ENCODE measurements around the gene CR1L.
"Not testable (repeated sequence)": the region's sequence is repeated elsewhere in the genome, so short reads cannot be mapped to it uniquely, and the experiment has no call there.

CR1L gene

DNA sequence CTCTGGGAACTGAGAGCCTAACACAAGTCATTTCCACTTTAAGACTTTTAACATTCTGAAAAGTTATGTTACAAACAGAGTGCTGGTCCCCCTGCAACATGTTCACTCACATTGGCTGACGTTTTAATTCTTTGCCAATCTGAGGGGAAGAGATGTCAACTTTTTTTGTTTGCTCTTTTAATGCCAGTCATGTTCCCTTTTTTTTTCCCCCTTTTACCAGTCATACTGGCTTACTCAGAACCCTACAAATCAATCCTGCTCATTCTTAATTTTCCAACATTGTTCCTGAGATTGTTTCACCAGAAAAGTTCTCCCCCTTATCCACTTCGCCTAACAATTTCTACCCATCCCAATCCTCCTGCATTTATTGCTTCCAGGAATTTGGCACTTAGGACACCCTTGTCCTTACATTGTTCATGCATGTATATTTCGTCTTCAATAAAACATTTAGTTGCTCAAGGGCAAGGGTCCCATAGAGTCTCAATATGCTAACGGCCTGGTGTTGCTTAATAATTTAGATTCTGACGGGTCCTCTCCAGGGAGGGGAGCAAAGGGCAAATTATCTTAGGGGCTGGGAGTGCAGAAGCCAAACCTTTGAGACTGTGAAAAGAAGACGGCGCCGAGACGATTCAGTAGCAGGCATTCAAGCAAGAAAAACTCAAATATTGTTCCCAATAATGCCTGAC is 624 bp upstream of the CR1L start:
- no peak for FAIRE-seq
- no peak for DNase-seq (ENCODE audit: insufficient read length, low spot score)

DNA sequence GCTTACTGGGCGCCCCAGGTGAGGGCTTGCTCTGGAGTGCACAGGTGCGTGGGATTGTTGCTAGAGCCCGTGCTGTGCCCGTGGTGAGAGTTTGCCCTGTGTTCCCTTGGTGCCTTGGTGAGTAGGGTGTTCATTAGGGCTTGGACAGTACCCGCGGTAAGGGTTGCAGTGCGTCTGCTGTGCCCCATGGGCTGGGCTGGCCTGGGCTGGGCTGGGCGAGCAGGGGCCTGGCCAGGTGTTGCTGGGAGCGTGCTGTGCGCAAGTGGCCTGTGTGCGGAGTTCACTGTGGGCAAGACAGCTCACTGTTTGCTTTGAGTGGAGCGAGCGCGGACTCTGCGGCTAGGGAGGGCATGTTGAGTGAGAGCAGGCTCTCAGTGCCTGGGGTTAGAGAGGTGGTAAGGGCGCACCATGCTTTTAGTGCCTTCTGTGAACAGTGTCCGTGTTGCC is 725 bp downstream of the CR1L start:
- FAIRE-seq (no peak), DNase-seq (ENCODE audit: insufficient read length, low spot score) (no peak)

DNA sequence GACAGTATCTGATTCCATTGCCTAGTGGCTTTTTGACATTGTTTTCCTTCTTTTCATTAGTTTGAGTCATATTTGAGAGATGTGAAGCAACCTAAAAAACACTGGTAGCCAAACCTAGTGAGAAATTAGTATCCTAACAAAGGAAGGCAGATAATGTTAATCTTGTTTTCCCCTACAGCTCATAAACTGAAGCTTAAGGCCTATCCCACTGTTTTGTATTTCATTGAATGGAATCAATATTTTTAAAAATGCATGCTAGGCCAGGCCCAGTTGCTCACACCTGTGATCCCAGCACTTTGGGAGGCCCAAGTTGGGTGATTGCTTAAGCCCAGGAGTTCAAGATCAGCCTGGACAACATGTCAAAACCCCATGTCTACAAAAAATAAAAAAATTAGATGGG is 1.2 kb downstream of the CR1L start:
- FAIRE-seq, result no peak
- no peak for DNase-seq (ENCODE audit: insufficient read length, low spot score)

- FAIRE-seq, result no peak
- DNase-seq (ENCODE audit: insufficient read length, low spot score), result no peak
These were observed 2.1 kb downstream of the CR1L start for GRCh38 chr1:207646944-207647579.

DNA sequence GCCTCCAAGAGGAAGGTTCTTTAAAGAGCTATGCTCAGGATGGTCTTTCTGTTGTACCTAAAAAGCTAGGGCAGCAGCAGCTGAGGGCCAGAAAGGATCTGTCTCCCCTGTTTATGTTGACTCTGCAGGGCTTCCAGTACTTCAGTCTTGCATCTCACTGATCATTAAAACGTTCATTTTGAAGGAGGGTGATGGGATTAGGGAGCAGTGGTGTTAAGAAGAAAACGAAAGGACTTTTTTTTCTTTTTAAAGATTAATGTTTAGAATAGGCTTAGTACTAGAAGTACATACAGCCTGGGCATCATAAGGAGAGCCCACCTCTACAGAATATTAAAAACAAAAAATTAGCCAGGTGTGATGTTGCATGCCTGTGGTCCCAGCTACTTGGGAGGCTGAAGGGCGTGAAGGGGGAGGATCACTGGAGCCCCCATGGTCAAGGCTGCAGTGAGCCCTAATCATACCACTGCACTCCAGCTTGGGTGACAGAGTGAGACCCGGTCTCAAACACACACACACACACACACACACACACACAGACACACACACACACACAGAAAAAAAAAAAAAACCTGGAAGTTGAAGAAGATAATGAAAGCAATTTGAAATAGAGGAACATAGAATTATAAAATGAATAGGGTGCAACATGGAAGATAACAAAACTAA is 2.9 kb downstream of the CR1L start:
- FAIRE-seq (no peak), DNase-seq (ENCODE audit: insufficient read length, low spot score) (no peak)

DNA sequence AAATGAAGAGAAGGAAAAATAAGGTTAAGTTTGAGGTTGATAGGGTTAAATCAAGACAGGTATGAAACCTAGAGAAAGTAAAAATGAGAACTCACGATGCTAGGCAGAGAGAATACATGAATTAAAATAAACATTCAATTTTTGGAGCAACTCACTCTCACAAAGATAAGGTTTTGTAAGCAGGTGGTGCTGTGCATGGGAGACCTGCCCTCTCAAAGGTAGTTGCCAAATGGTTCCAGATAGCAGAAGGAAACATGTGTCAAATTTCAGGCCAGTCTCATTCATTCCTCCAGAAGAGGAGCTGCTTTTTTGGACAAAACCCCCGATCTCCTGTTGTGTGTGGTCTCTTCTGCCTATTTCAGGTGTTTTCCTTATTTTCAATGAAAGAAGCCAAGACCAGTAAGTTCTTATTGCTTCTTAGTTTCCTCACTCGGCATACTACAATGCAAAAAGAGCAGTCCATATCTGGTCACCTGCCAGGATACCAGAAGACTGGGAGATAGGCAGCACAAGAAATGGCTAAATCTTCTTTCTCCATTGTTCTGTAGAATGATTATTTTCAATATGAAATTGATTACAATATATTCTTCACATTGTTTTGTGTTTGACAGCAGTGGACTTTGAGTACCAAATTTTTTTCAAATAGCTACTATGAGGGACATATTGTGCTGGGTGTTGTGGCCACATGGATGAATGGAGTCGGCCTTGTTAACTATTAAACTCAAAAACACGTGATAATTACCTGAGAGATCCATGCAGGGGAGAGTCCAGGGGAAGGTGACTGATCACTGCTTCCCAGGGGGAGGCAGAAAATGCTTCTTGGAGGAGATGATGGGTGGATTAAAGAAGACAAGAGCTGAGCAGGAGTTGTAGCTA is 3.6 kb downstream of the CR1L start:
- FAIRE-seq (no peak), DNase-seq (ENCODE audit: insufficient read length, low spot score) (no peak)

- FAIRE-seq, result no peak
These were observed 4.3 kb downstream of the CR1L start for GRCh38 chr1:207649210-207649753.

GRCh38 chr1:207649865-207650580 is 5.1 kb downstream of the CR1L start:
- DNase-seq (ENCODE audit: insufficient read length, low spot score), result no peak
- FAIRE-seq, result no peak

More at GRCh38 chr1:207649210-207649753, 4.3 kb downstream of the CR1L start:
- no peak for DNase-seq (ENCODE audit: insufficient read length, low spot score)

- DNase-seq (ENCODE audit: insufficient read length, low spot score) (no peak), FAIRE-seq (no peak)
These were observed 6.7 kb downstream of the CR1L start for GRCh38 chr1:207651583-207651982.

- no peak for FAIRE-seq
- no peak for DNase-seq (ENCODE audit: insufficient read length, low spot score)
These were observed 9.4 kb downstream of the CR1L start for GRCh38 chr1:207654320-207654719.

DNA sequence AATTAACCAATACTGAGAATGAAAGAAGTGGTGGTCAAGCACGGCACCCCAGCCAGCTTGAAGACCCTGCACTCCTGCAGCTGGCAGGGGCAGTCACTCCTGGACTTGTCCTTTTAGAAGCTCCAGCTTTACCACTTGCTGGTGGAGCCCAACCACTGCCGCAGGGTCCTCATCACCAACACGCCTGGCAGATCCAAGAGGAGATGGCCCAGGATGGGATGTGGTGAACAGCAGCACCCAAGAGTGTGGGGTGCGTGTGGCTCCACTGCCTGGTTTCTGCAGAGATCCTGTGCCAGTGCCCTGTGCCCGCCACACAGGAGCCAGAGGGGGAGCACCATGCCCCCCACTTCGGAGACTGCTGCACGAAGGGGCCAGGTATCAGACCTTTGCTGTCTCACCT is 13.5 kb downstream of the CR1L start:
- no peak for FAIRE-seq
- DNase-seq (ENCODE audit: insufficient read length, low spot score), result no peak

- FAIRE-seq (no peak), DNase-seq (ENCODE audit: insufficient read length, low spot score) (no peak)
These were observed 14.1 kb downstream of the CR1L start for GRCh38 chr1:207658904-207659485.

- FAIRE-seq, result no peak
- DNase-seq (ENCODE audit: insufficient read length, low spot score), result no peak
These were observed 14.7 kb downstream of the CR1L start for GRCh38 chr1:207659545-207660153.

DNA sequence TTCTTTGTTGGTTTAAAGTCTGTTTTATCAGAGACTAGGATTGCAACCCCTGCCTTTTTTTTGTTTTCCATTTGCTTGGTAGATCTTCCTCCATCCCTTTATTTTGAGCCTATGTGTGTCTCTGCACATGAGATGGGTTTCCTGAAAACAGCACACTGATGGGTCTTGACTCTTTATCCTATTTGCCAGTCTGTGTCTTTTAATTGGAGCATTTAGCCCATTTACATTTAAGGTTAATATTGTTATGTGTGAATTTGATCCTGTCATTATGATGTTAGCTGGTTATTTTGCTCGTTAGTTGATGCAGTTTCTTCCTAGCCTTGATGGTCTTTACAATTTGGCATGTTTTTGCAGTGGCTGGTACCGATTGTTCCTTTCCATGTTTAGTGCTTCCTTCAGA is 16.5 kb downstream of the CR1L start:
- FAIRE-seq, result not testable (repeated sequence)

GRCh38 chr1:207666342-207666741 is 21.4 kb downstream of the CR1L start:
- no peak for DNase-seq (ENCODE audit: insufficient read length, low spot score)
- no peak for FAIRE-seq

More for the DNA sequence above, 16.5 kb downstream of the CR1L start:
- DNase-seq (ENCODE audit: insufficient read length, low spot score), result not testable (repeated sequence)

DNA sequence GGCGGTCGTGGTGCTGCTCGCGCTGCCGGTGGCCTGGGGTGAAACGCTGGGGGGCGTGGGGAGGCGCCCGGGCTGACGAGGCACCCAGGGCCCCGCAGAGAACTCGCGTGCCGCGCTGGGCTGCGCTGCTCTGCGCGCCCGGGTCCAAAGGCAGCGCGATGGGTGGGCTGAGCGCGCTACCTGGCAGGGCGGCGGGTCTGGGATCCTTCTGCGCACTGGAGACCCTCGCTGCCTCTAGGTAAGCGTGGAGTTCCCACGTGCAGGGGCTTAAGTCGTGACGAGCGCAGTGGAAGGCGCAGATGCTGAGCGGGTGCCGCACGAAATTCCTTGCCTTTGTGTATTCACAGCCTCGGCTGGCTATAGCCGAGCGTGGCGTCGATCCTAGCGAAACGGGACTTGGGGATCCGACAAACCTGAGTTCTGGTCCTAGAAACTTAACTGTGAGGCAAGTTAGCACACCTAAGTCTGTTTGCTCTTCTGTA is 24.6 kb downstream of the CR1L start:
- FAIRE-seq, result no peak
- no peak for DNase-seq (ENCODE audit: insufficient read length, low spot score)

- DNase-seq (ENCODE audit: insufficient read length, low spot score), result no peak
- no peak for FAIRE-seq
These were observed 25.3 kb downstream of the CR1L start for GRCh38 chr1:207670192-207670591.

DNA sequence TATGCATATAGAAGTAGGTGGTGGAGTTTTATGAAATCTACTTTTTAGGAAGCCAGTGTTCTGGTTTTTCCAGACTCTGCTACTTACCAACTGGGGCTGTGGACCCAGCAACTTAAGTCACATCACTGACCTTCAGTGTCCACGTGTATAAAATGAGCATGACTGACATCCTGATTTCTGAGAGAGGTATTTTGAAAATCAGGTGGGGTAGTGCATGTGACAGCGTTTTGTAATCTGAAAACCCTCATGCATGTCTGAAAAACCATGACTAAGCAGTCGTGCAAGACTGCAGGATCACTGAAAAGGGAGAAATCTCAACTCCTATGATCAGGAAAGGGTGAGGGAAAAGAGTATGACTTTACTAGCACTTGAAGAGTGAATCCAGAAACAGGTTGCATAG is 26.1 kb downstream of the CR1L start:
- FAIRE-seq (no peak), DNase-seq (ENCODE audit: insufficient read length, low spot score) (no peak)

DNA sequence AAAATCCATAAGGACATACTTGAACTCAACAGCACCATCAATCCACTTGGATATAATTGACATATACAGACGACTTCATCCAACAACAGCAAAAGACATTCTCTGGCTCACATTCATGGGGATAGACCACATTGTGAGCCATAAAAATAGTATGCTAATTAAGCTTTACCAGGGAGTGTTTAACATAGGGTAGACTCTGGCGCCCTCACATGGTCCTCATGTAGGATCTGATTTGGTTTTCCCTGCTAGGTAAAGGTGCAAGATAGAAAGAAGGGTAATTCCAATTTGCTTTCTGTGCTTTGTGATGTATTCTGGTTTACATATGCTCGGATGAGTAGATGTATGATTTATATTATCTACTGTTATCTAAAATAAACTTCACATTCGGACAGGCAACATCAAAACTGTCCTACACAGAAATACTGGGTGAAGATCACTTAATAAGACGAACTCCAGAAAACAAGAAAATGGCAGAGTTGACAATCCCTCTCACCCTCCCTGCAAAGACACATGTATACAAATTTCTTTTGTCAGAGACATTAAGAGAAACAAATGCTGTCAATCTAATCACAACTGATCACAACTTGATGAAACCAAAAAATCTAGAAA is 27.7 kb downstream of the CR1L start:
- peak; percentile 46 for DNase-seq (ENCODE audit: insufficient read length, low spot score)
- FAIRE-seq, result peak; percentile 63
